Peyer's patch (tissue), 4 donors: ENCODE results near the gene ALKBH3. TPM values are rescaled to one million over a fixed set of nuclear protein-coding genes. Genes with fewer than 3 reads are reported as not detected.

Experiments
- DNase-seq, 3 donors: peaks; one replicate each; pipeline ENCODE4 v3.0.0-alpha.2; 2017 to 2019
- H3K27ac ChIP-seq, 4 donors: fragments of 200-600 bp; sonication (generic); one replicate each; pipeline ENCODE4 v1.5.1; 2016 to 2019
- H3K27me3 ChIP-seq, 2 donors: fragments of 200-600 bp; sonication (generic); one replicate each; pipeline ENCODE4 v1.5.1; 2019
- H3K36me3 ChIP-seq, 3 donors: fragments of 200-600 bp; sonication (generic); one replicate each; pipeline ENCODE4 v1.5.1; 2016 to 2019
- H3K4me1 ChIP-seq, 4 donors: fragments of 200-600 bp; sonication (generic); one replicate each; pipeline ENCODE4 v1.5.1; 2016 to 2019
- H3K4me3 ChIP-seq, 4 donors: fragments of 200-600 bp; sonication (generic); 1 replicate in 3 of 4; 2 replicates in 1 of 4; pipeline ENCODE4 v1.5.1; 2016 to 2019; ENCODE audit warnings: mild to moderate bottlenecking in 1 of 4
- H3K9me3 ChIP-seq, 4 donors: fragments of 200-600 bp; sonication (generic); one replicate each; pipeline ENCODE4 v1.5.1; 2016 to 2019; ENCODE audit warnings: mild to moderate bottlenecking in 1 of 4
- POLR2A ChIP-seq, 2 donors: fragments of 450-650 bp; IDR thresholded peaks; one replicate each; pipeline ENCODE4 v1.5.1; 2017; ENCODE audit warnings: antibody characterized with exemption in 2 of 2, mild to moderate bottlenecking in 2 of 2, moderate library complexity in 2 of 2
- total RNA-seq, 4 donors: library from RNA; depleted of rRNA; stranded (reverse); fragments of >200 nt; gene quantifications; one replicate each; pipeline ENCODE4 v1.1.0, GENCODE V29; 2016
- TF ChIP-seq, protein P1 (sequence below), 6 experiments: fragments of 450-650 bp in 4 of 6; fragments of 200-600 bp in 2 of 6; sonication (generic) in 1 of 6; IDR thresholded peaks; one replicate each; pipeline ENCODE4 v1.5.1; 2017 to 2019; ENCODE audit warnings: antibody characterized with exemption in 6 of 6, mild to moderate bottlenecking in 3 of 6, moderate library complexity in 1 of 6

The ALKBH3 gene
- total RNA-seq, 4 donors from 2014 or later = 24.4 to 83.3 (median 28.2) TPM

DNA sequence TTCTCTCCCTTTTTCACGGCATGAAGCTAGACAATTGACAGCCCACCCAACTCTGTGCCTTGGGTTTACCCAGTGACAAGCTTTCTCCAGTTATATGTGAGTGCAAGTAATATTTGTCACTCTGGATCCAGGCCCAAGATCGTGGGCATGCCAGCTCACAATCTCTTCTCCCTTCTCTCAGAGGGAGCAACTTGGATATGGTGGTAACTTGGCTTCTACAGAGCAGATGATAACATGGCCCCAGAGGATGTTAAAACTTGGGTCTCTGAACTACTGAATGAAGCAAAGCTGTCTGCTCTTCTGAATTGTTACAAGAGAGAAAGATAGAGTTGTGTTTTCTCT is 82.6 kb downstream of the ALKBH3 start:
- no peak for TF ChIP-seq POLR2A (IDR thresholded peaks at IDR 0.05)
- TF ChIP-seq, protein P1, sequence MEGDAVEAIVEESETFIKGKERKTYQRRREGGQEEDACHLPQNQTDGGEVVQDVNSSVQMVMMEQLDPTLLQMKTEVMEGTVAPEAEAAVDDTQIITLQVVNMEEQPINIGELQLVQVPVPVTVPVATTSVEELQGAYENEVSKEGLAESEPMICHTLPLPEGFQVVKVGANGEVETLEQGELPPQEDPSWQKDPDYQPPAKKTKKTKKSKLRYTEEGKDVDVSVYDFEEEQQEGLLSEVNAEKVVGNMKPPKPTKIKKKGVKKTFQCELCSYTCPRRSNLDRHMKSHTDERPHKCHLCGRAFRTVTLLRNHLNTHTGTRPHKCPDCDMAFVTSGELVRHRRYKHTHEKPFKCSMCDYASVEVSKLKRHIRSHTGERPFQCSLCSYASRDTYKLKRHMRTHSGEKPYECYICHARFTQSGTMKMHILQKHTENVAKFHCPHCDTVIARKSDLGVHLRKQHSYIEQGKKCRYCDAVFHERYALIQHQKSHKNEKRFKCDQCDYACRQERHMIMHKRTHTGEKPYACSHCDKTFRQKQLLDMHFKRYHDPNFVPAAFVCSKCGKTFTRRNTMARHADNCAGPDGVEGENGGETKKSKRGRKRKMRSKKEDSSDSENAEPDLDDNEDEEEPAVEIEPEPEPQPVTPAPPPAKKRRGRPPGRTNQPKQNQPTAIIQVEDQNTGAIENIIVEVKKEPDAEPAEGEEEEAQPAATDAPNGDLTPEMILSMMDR (IDR thresholded peaks at IDR 0.05) = no peak
- Histone ChIP-seq H3K27ac (no peak overlapping the region), H3K9me3 (no peaks in the 10 kb centered on the region), H3K36me3 (no peaks in the 10 kb centered on the region), H3K27me3 (no peaks in the 10 kb centered on the region), H3K4me3 (no peak overlapping the region), H3K4me1 (peaks cover 0 to 7% (median 0%) of the 10 kb centered on the region in 4 donors)
- DNase-seq = peak in 1 of 3 donors; percentile 13

DNA sequence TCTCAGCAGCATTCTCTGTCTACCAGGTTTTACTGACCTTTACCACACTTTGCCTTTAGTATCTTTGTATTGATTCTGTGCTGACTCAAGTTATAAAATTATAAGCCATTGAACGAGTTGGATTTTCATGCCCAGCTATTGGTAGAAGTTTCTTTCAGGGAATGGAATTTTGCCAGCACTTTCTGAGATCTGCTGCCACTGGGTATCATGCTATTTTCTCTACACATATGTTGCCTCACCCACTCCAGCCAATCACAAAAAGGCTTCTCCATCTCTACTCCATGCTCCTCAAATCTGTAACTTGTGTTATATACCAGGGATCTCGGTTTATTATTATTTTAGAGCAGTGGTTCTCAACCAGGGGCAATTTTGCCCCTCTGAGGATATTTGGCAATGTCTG is 87.0 kb downstream of the ALKBH3 start:
- DNase-seq = no peak
- TF ChIP-seq, protein P1 (IDR thresholded peaks at IDR 0.05) = no peak
- TF ChIP-seq POLR2A (IDR thresholded peaks at IDR 0.05) = no peak
- Histone ChIP-seq H3K4me3 (no peak overlapping the region), H3K27me3 (no peaks in the 10 kb centered on the region), H3K36me3 (no peaks in the 10 kb centered on the region), H3K27ac (no peak overlapping the region), H3K9me3 (no peaks in the 10 kb centered on the region), H3K4me1 (no peaks in the 10 kb centered on the region)

DNA sequence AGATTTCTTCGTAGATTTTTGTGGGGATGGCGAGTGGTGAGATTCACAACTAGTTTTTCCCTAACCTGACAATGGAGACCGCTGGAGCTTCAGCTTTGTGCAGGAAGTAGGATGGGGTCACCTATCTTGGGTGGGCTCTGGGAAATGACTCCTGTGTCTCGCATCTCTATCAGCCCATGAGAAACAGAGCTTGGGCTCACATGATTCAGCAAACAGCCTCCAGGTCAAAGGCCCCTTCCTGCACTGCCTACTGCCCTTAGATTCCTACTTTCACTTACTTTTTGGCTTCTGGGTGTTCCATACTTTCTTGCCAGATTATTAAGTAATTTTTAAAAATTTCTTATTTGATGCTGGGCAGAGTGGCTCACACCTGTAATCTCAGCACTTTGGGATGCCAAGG is 88.1 kb downstream of the ALKBH3 start:
- no peaks in the 10 kb centered on the region for H3K4me1 ChIP-seq
- no peaks in the 10 kb centered on the region for H3K36me3 ChIP-seq
- TF ChIP-seq, protein P1 (IDR thresholded peaks at IDR 0.05) = no peak
- no peak for TF ChIP-seq POLR2A (IDR thresholded peaks at IDR 0.05)
- no peak overlapping the region for H3K27ac ChIP-seq
- no peak for DNase-seq
- no peaks in the 10 kb centered on the region for H3K27me3 ChIP-seq
- H3K4me3 ChIP-seq = no peak overlapping the region
- H3K9me3 ChIP-seq = no peaks in the 10 kb centered on the region

DNA sequence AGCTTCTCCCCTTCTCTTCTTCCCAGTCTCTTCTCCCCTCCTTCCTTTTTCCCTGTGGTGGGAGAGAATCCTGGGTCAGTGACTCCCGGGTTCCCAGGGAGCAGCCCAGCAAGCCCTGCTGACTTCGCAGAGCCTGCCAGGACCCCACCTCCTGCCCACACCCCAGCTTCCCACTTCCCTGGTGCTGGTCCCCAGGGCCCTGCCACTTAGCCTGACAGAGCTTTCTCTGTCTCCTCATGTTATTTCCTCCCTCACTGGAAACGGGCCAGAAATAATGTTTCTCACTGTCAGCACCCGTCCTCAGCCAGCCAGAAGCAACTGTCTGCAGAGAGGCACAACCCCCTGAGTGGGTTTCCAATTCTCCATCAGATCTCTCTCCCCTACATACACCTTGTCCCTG is 88.9 kb downstream of the ALKBH3 start:
- Histone ChIP-seq H3K9me3 (peaks cover 0 to 1% (median 0%) of the 10 kb centered on the region in 4 donors), H3K27me3 (no peaks in the 10 kb centered on the region), H3K36me3 (no peaks in the 10 kb centered on the region), H3K27ac (no peak overlapping the region), H3K4me1 (no peaks in the 10 kb centered on the region), H3K4me3 (no peak overlapping the region)
- TF ChIP-seq, protein P1 (IDR thresholded peaks at IDR 0.05) = no peak
- no peak for TF ChIP-seq POLR2A (IDR thresholded peaks at IDR 0.05)
- no peak for DNase-seq

Other genes with a start within 250 kb of the ALKBH3 start
- gene HSD17B12, start 200.1 kb upstream of the ALKBH3 start, total RNA-seq = 10 to 100 TPM; 12.4 to 69.0 (median 59.4) TPM
- gene C11orf96, start 61.8 kb downstream of the ALKBH3 start, total RNA-seq = 10 to 100 TPM in 3 of 4 donors, 1 to 10 TPM in 1; 4.9 to 82.5 (median 31.6) TPM
- gene ACCSL, start 167.2 kb downstream of the ALKBH3 start, total RNA-seq = not detected
- gene ACCS, start 185.4 kb downstream of the ALKBH3 start, total RNA-seq = 10 to 100 TPM; 31.5 to 70.7 (median 46.3) TPM
- 100 to 1,000 TPM in 3 of 4 donors, 10 to 100 TPM in 1; 56.9 to 152 (median 128) TPM for gene EXT2, start 214.8 kb downstream of the ALKBH3 start, total RNA-seq